Right renal cortex interstitium (tissue), 3 donors: ENCODE measurements around the gene BANP. TPM values are rescaled to one million over a fixed set of nuclear protein-coding genes. Genes with fewer than 3 reads are reported as not detected.
"Not testable (repeated sequence)": the region's sequence is repeated elsewhere in the genome, so short reads cannot be mapped to it uniquely, and the experiment has no call there.

ENCODE experiments used
- DNase-seq, 3 donors: peaks; one replicate each; pipeline ENCODE4 v3.0.0-alpha.2; 2013; ENCODE audit warnings: low read depth in 3 of 3, low spot score in 2 of 3
- polyA plus RNA-seq, 3 donors: library from polyadenylated mRNA; unstranded; fragments of 120-200 nt; gene quantifications; one replicate each; pipeline ENCODE4 v1.2.1, GENCODE V29; 2013; ENCODE audit not compliant: insufficient read length in 3 of 3

BANP gene
- polyA plus RNA-seq, 3 donors, result 22.2 to 28.2 (median 27.5) TPM

- not testable (repeated sequence) for DNase-seq
These were observed 74.8 kb downstream of the BANP start for GRCh38 chr16:88025828-88026555.

DNA sequence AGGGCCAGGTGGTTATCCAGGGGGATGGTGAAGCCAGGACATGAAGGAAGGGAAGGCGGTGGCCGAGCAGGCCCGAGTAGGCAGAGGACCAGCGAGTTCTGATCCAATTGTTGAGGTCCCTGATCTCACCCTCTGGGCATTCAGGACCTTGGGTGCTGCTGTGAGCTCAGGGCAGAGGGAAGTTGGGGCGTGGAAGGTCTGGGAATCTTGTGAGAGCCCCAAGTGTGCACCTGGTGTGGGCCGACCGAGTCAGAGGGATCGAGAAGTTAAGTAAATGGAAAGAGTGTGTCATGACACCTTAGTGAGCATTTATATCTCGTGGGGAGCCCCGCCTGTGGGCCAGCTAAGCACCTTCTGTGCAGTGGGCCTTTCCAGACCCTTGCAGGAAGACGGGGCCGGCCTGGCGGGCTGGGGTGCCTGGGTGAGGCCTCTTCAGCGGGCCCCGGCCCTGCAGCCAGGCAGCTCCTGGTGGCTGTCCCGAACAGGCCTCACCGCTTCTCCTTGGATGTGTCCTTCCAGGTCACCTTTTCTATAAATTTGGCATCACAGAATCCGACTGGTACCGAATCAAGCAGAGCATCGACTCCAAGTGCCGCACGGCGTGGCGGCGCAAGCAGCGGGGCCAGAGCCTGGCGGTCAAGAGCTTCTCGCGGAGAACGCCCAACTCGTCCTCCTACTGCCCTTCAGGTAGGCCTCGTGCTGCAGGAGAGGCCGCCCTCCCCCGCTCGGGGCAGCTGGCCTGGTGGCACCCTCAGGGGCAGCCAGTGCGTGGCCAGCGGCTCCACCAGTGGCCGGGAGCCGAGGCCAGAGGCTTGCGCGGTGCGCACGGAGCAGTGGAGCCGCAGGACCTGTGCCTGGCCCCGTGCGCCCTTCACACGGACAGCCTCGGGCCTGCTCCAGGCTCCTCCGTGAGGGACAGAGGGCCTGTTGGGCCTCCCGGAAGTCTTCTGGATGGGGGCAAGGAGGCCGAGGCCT is 76.0 kb downstream of the BANP start:
- no peak for DNase-seq

GRCh38 chr16:88028177-88028930 is 77.1 kb downstream of the BANP start:
- DNase-seq, result not testable (repeated sequence)

DNA sequence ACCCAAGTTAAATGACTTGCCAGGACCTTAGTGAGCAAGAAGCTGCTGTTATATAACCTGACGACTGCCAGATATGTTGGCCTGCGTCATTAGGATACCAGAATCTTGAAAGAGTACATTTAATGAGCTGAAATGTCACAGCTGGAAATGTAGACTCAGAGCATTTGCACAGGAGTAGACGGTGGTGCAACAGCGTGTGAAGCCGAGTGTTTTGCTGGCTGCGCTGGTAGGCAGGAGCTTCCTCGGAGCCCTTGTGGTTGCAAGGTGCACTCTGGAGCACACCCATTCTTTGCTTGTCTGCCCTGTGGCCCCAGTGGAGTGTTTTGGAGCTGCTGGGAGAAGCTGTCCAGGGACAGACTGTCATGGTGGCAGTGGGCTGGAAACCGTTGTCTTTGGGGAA is 79.3 kb downstream of the BANP start:
- no peak for DNase-seq

GRCh38 chr16:88030961-88031360 is 79.7 kb downstream of the BANP start:
- DNase-seq, result not testable (repeated sequence)

GRCh38 chr16:88033003-88033740 is 81.9 kb downstream of the BANP start:
- not testable (repeated sequence) for DNase-seq

GRCh38 chr16:88034770-88035169 is 83.5 kb downstream of the BANP start:
- DNase-seq, result no peak

- DNase-seq, result no peak
These were observed 84.1 kb downstream of the BANP start for GRCh38 chr16:88035292-88035691.

- DNase-seq, result not testable (repeated sequence)
These were observed 84.8 kb downstream of the BANP start for GRCh38 chr16:88035884-88036639.

GRCh38 chr16:88036640-88036996 is 85.4 kb downstream of the BANP start:
- DNase-seq, result not testable (repeated sequence)

- not testable (repeated sequence) for DNase-seq
These were observed 86.1 kb downstream of the BANP start for GRCh38 chr16:88037359-88037758.

GRCh38 chr16:88037876-88038525 is 86.8 kb downstream of the BANP start:
- DNase-seq, result not testable (repeated sequence)

DNA sequence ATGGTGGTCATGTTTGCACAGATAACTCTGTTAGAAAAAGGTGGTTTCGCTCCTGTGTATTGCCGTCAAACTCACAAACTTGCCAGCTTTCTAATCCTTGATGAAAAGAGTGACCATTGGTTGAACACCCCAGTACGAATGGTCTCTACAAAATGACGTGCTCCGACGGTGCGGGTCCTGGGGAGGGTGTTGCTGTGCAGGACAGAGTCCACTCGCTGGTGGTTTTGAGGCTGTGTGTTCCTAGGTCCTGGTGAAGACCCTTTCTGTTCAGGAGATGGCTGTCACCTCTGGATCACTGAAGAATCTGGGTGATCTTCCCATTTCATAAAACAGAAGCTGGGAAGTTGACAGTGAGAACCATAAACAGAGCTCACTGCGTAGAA is 87.3 kb downstream of the BANP start:
- DNase-seq, result not testable (repeated sequence)

DNA sequence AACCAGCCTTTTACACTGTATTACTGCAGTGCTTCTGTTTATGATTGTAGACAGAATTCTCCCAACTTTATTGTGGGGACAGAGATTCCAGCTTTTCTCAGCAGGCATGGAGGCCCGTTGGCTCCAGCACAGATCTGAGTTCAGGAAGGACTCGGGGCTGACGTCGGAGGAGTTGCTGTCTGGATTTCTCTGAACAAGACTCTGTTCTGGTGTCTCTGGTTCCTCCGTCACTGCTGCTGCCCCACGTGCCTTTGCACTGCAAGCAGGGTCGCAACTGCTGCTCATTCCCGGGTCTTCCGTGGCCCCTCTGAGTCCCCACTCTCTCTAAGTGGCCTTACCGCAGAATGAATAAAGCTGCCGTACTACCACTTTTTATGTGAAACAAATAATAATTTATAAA is 88.4 kb downstream of the BANP start:
- DNase-seq, result no peak

DNA sequence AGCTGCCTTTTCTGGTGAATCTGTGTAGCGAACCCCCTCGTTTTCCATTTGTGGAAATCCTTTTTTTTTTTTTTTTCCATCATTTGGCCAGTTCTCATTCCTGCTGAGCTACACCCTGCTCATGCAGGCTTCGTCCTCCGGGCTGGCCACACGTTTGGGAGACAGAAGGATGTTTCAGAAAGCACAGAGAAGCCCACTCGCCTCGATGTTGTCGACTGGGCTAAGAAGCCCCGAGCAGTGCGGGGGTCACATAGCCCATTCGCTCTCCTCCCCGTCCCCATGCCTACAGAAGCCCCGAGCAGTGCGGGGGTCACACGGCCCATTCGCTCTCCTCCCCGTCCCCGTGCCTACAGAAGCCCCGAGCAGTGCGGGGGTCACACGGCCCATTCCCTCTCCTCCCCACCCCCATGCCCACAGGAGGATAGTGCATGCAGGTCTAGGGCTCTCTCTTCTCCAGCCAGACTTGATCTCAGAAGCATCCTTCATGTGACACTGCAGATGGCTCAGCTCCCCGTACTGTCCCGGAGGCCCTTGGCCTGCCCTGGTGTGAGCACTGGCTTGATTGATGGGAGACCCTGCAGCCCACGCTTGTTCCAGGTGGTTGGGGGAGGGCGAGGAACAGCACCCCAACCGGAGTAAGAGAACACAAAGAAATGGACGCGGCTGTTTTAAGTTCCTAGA is 89.1 kb downstream of the BANP start:
- DNase-seq, result not testable (repeated sequence)

- not testable (repeated sequence) for DNase-seq
These were observed 89.6 kb downstream of the BANP start for GRCh38 chr16:88040877-88041244.

- DNase-seq, result not testable (repeated sequence)
These were observed 90.3 kb downstream of the BANP start for GRCh38 chr16:88041506-88041905.

- DNase-seq, result not testable (repeated sequence)
These were observed 90.8 kb downstream of the BANP start for GRCh38 chr16:88041986-88042562.
